ENCODE data around the gene TRIM56. TPM values are rescaled to one million over a fixed set of nuclear protein-coding genes. Genes with fewer than 3 reads are reported as not detected.

TRIM56 gene
- total RNA-seq, 4 donors from 2014 or later = 4.2 to 11.4 (median 6.9) TPM

GRCh38 chr7:101133621-101134398 is 48.5 kb downstream of the TRIM56 start:
- H3K9me3 ChIP-seq = no peaks in the 10 kb centered on the region
- H3K4me3 ChIP-seq = no peak overlapping the region
- intact Hi-C loops (cut with DNase I; ENCODE audit: low total_unique reads) (no loop called here), in situ Hi-C loops (cut with MboI; ENCODE audit: low sequenced_read_pairs in 4 of 4) (loop anchor here in 1 of 4 donors (10.0 kb wide), 1 partner anchor 49 kb away; the partner anchor contains the start of gene TRIM56)
- no peak for DNase-seq
- H3K27ac ChIP-seq = no peak overlapping the region
- no peaks in the 10 kb centered on the region for H3K27me3 ChIP-seq
- peaks cover 0 to 8% of the 10 kb centered on the region in 2 donors for H3K4me1 ChIP-seq
- TF ChIP-seq POLR2A (IDR thresholded peaks at IDR 0.05) (no peak), CTCF (IDR thresholded peaks at IDR 0.05 in 4 of 5, conservative IDR thresholded peaks at IDR 0.05 in 1 of 5) (no peak)
- no peak for ATAC-seq
- H3K36me3 ChIP-seq = no peaks in the 10 kb centered on the region

DNA sequence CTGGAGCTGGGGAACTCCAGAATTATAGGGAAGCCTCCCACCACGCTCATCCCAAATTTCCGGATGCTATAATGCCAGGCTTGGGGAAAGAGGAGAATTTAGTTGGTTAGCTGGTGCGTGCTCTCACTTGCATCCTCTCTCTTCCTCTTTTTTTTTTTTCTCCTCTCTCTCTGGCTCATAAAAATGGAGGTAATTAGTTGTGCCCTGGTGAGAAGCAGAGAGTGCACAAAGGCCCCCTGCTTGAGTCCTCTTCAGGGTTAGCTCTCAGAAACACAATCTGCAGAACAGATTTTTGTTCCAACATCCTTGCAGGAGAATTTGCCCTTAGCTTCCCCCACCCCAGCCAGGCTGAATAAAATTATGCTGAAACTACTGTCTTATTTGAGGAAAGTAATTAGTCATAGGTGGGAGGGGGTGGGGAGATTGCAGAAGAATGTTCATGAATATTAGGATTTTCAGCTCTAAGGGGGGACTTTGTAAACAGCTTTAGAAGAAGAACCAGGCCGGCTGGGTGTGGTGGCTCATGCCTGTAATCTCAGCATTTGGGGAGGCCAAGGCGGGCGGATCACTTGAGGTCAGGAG is 49.2 kb downstream of the TRIM56 start:
- no peaks in the 10 kb centered on the region for H3K36me3 ChIP-seq
- in situ Hi-C loops (cut with MboI; ENCODE audit: low sequenced_read_pairs in 4 of 4) (loop anchor here in 1 of 4 donors (10.0 kb wide), 1 partner anchor 50 kb away; the partner anchor contains the start of gene TRIM56), intact Hi-C loops (cut with DNase I; ENCODE audit: low total_unique reads) (no loop called here)
- ATAC-seq (no peak), DNase-seq (no peak)
- no peak overlapping the region for H3K27ac ChIP-seq
- no peaks in the 10 kb centered on the region for H3K9me3 ChIP-seq
- H3K4me1 ChIP-seq = peaks cover 0 to 8% of the 10 kb centered on the region in 2 donors
- H3K27me3 ChIP-seq = no peaks in the 10 kb centered on the region
- no peak for TF ChIP-seq POLR2A (IDR thresholded peaks at IDR 0.05)
- TF ChIP-seq CTCF (IDR thresholded peaks at IDR 0.05 in 4 of 5, conservative IDR thresholded peaks at IDR 0.05 in 1 of 5) = no peak
- H3K4me3 ChIP-seq = no peak overlapping the region

- Histone ChIP-seq H3K36me3 (no peaks in the 10 kb centered on the region), H3K4me3 (peak overlapping the region in 1 of 4 donors; percentile 18), H3K27ac (peak overlapping the region; percentile 47 to 69 (median 67)), H3K4me1 (peaks cover 0 to 8% of the 10 kb centered on the region in 2 donors), H3K27me3 (no peaks in the 10 kb centered on the region), H3K9me3 (no peaks in the 10 kb centered on the region)
- intact Hi-C loops (cut with DNase I; ENCODE audit: low total_unique reads) = loop anchor here (1.0 kb wide), 1 partner anchor 43 kb away; no protein-coding TSS in a partner anchor
- ATAC-seq (no peak), DNase-seq (no peak)
- TF ChIP-seq POLR2A (IDR thresholded peaks at IDR 0.05) = no peak
- no peak for TF ChIP-seq CTCF (IDR thresholded peaks at IDR 0.05 in 4 of 5, conservative IDR thresholded peaks at IDR 0.05 in 1 of 5)
- in situ Hi-C loops (cut with MboI; ENCODE audit: low sequenced_read_pairs in 4 of 4) = loop anchor here in 2 of 4 donors (5.0 to 10.0 kb wide), 2 partner anchors 45 to 53 kb away; partner anchors contain the start of gene TRIM56 (in 1 of the 2)
These were observed 52.5 kb downstream of the TRIM56 start for GRCh38 chr7:101137651-101138212.

- Histone ChIP-seq H3K4me3 (peak overlapping the region in 3 of 4 donors; percentile 10 to 27 (median 18)), H3K36me3 (no peaks in the 10 kb centered on the region), H3K9me3 (no peaks in the 10 kb centered on the region), H3K27me3 (no peaks in the 10 kb centered on the region), H3K4me1 (peaks cover 0 to 8% of the 10 kb centered on the region in 2 donors), H3K27ac (peak overlapping the region; percentile 47 to 69 (median 67))
- peak; percentile 65 to 84 for DNase-seq
- TF ChIP-seq CTCF (IDR thresholded peaks at IDR 0.05 in 4 of 5, conservative IDR thresholded peaks at IDR 0.05 in 1 of 5) (peak; percentile 67 to 82 (median 76)), POLR2A (IDR thresholded peaks at IDR 0.05) (no peak)
- in situ Hi-C loops (cut with MboI; ENCODE audit: low sequenced_read_pairs in 4 of 4) (loop anchor here in 2 of 4 donors (5.0 to 10.0 kb wide), 2 partner anchors 46 to 54 kb away; partner anchors contain the start of gene TRIM56 (in 1 of the 2)), intact Hi-C loops (cut with DNase I; ENCODE audit: low total_unique reads) (loop anchor here (1.0 kb wide), 1 partner anchor 44 kb away; no protein-coding TSS in a partner anchor)
- peak; percentile 91 to 98 for ATAC-seq
These were observed 53.1 kb downstream of the TRIM56 start for GRCh38 chr7:101138213-101138870.

Measured in gastrocnemius medialis (tissue), 4 donors.